Measurements from ENCODE around the gene PIK3R5. TPM values are rescaled to one million over a fixed set of nuclear protein-coding genes. Genes with fewer than 3 reads are reported as not detected.

Gene PIK3R5
- polyA plus RNA-seq, 1 donor (not counting 4 experiments of a cell fraction or from before 2014, with no cell fraction given) = not detected

DNA sequence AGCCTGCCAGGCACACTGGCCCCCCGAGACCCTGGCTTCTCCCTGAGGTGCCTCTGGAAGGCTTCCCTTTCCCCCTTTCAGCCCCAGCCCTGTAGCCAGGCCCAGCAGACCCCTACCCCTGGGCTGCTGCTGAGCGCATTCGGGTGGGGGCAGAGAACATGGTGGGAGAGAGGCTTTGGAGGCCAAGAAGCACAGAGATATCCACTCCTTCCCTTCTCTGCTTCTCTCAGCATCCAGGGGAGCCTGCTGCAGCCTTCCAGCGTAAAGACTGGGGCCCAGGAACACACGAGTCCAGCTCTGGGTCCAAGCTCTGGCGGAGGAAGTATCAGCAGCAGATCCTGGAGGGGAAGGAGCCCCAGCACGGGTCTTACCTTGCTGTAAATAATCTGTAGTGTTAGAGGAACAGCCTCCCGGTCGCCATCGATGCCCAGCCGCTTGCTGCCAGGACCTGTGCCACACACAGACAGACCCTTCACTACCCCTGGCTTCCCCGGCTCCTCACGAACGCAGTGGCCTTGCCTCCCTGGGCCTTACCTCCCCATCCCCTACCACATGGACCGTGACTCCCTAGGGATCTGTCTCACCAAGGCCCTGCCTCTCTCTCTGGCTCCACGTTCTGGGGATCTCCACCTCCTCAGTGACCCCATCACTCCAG lies 81.0 kb downstream of the PIK3R5 start:
- Histone ChIP-seq H3K27me3 (ENCODE audit: control insufficient read depth, extremely low read depth, insufficient read depth, low read length) (no peaks in the 10 kb centered on the region), H3K79me2 (ENCODE audit: control insufficient read depth, insufficient read depth, low read length) (no peaks in the 10 kb centered on the region), H4K20me1 (ENCODE audit: control insufficient read depth, extremely low read depth, insufficient read depth, low read length) (no peaks in the 10 kb centered on the region), H3K9ac (ENCODE audit: control insufficient read depth, extremely low read depth, insufficient read depth, low read length) (no peak overlapping the region), H3K4me1 (ENCODE audit: control insufficient read depth, extremely low read depth, insufficient read depth, low read length) (no peaks in the 10 kb centered on the region), H3K9me3 (ENCODE audit: control insufficient read depth, low read depth, low read length) (no peaks in the 10 kb centered on the region), H2AFZ (ENCODE audit: control insufficient read depth, low read length) (no peak overlapping the region), H3K4me3 (ENCODE audit: control insufficient read depth in 2 of 3, extremely low read depth in 1 of 3, insufficient read depth in 2 of 3, low read depth in 1 of 3, low read length in 3 of 3) (no peak overlapping the region), H3K9me1 (ENCODE audit: control insufficient read depth, extremely low read depth, insufficient read depth, low read length) (no peaks in the 10 kb centered on the region), H3K27ac (ENCODE audit: control insufficient read depth, insufficient read depth, low read length) (no peak overlapping the region), H3K4me2 (ENCODE audit: control insufficient read depth, extremely low read depth, insufficient read depth, low read depth, low read length) (no peak overlapping the region), H3K36me3 (ENCODE audit: control insufficient read depth in 2 of 2, extremely low read depth in 1 of 2, insufficient read depth in 2 of 2, low read length in 2 of 2) (no peaks in the 10 kb centered on the region)
- FAIRE-seq = no peak
- TF ChIP-seq EZH2 (IDR thresholded peaks at IDR 0.05; ENCODE audit: low read length) = no peak
- TF ChIP-seq, protein P1, sequence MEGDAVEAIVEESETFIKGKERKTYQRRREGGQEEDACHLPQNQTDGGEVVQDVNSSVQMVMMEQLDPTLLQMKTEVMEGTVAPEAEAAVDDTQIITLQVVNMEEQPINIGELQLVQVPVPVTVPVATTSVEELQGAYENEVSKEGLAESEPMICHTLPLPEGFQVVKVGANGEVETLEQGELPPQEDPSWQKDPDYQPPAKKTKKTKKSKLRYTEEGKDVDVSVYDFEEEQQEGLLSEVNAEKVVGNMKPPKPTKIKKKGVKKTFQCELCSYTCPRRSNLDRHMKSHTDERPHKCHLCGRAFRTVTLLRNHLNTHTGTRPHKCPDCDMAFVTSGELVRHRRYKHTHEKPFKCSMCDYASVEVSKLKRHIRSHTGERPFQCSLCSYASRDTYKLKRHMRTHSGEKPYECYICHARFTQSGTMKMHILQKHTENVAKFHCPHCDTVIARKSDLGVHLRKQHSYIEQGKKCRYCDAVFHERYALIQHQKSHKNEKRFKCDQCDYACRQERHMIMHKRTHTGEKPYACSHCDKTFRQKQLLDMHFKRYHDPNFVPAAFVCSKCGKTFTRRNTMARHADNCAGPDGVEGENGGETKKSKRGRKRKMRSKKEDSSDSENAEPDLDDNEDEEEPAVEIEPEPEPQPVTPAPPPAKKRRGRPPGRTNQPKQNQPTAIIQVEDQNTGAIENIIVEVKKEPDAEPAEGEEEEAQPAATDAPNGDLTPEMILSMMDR (optimal IDR thresholded peaks at IDR 0.05 in 1 of 3, IDR thresholded peaks at IDR 0.05 in 1 of 3, conservative IDR thresholded peaks at IDR 0.05 in 1 of 3; ENCODE audit: extremely low read depth in 1 of 3, insufficient read depth in 2 of 3, low read length in 3 of 3) = no peak
- DNase-seq (ENCODE audit: low read depth, low spot score) = no peak
- dilution Hi-C loops (cut with MboI; ENCODE audit: extremely low pct_ligation_motif_present, low sequenced_read_pairs) = no loop called here

DNA sequence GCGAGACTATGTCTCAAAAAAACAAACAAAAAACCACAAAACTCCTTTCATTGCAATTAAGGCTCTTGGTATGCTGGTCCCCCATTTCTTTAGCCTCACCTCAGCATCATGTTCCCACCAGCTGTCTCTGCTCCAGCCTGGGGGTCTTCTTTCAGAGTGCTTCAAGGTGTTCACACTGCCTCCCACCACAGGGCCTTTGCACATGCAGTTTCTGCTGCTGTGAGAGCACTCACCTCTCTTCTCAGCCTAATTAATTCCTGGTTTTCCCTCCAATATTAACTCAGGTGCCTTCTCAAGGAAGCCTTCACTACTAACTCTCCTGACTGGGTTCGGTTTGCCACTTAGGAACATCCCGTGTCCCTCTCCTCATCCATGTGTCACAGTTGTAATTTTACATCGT lies 82.2 kb downstream of the PIK3R5 start:
- Histone ChIP-seq H3K4me2 (ENCODE audit: control insufficient read depth, extremely low read depth, insufficient read depth, low read depth, low read length) (no peak overlapping the region), H3K27me3 (ENCODE audit: control insufficient read depth, extremely low read depth, insufficient read depth, low read length) (no peaks in the 10 kb centered on the region), H3K4me3 (ENCODE audit: control insufficient read depth in 2 of 3, extremely low read depth in 1 of 3, insufficient read depth in 2 of 3, low read depth in 1 of 3, low read length in 3 of 3) (no peak overlapping the region), H4K20me1 (ENCODE audit: control insufficient read depth, extremely low read depth, insufficient read depth, low read length) (no peaks in the 10 kb centered on the region), H2AFZ (ENCODE audit: control insufficient read depth, low read length) (no peak overlapping the region), H3K9ac (ENCODE audit: control insufficient read depth, extremely low read depth, insufficient read depth, low read length) (no peak overlapping the region), H3K9me3 (ENCODE audit: control insufficient read depth, low read depth, low read length) (no peaks in the 10 kb centered on the region), H3K27ac (ENCODE audit: control insufficient read depth, insufficient read depth, low read length) (no peak overlapping the region), H3K36me3 (ENCODE audit: control insufficient read depth in 2 of 2, extremely low read depth in 1 of 2, insufficient read depth in 2 of 2, low read length in 2 of 2) (no peaks in the 10 kb centered on the region), H3K79me2 (ENCODE audit: control insufficient read depth, insufficient read depth, low read length) (no peaks in the 10 kb centered on the region), H3K9me1 (ENCODE audit: control insufficient read depth, extremely low read depth, insufficient read depth, low read length) (no peaks in the 10 kb centered on the region), H3K4me1 (ENCODE audit: control insufficient read depth, extremely low read depth, insufficient read depth, low read length) (no peaks in the 10 kb centered on the region)
- FAIRE-seq (no peak), DNase-seq (ENCODE audit: low read depth, low spot score) (no peak)
- TF ChIP-seq, protein P1 (optimal IDR thresholded peaks at IDR 0.05 in 1 of 3, IDR thresholded peaks at IDR 0.05 in 1 of 3, conservative IDR thresholded peaks at IDR 0.05 in 1 of 3; ENCODE audit: extremely low read depth in 1 of 3, insufficient read depth in 2 of 3, low read length in 3 of 3) = no peak
- TF ChIP-seq EZH2 (IDR thresholded peaks at IDR 0.05; ENCODE audit: low read length) = no peak
- dilution Hi-C loops (cut with MboI; ENCODE audit: extremely low pct_ligation_motif_present, low sequenced_read_pairs) = no loop called here
